ENCODE data around the gene TSPEAR.

Gene TSPEAR

GRCh38 chr21:44456214-44456914 is 255.0 kb downstream of the TSPEAR start:
- no peak for DNase-seq

DNA sequence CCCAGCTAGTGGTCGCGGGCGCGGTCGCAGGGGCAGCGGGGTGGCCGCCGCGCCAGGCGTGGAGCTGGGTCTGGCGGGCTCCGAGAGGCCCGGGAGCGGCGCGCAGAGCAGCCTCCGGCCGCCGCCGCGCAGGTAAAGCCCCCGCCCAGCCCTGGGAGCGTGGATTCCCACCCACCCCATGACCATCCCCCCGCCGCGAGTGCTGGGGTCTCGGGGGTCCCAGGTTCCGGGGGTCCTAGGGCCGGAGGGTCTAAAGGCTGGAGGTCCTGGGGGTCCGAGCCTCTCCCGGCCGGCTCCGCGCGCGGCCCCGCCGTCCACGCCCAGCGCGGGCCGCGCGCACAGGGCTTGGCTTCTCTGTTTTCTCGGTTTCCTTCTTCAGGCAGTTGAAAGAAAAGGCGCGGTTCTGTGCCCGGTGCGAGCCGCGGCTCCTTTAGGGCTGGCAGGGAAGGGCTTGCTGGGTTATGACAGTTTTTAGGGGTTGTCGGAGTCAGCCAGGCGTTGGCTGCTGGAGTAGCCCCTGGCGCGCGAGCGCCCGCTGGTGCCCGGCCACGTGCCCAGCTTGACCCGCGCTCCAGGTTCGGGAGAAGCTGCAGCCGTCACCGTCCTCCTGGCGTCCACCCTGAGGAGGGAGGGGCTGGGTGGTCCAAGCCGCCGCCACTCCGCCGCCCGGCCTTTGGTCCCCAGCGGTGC is 255.7 kb downstream of the TSPEAR start:
- peak; percentile 30 for DNase-seq

- DNase-seq = peak; percentile 83
Observed at GRCh38 chr21:44454747-44455523, 256.4 kb downstream of the TSPEAR start, which contains the start of gene LRRC3. LRRC3 (plus strand) TSS chr21:44455510; CDS start chr21:44456645, 1,135 bp downstream.

- DNase-seq = no peak
Observed at GRCh38 chr21:44454058-44454457, 257.3 kb downstream of the TSPEAR start.

DNA sequence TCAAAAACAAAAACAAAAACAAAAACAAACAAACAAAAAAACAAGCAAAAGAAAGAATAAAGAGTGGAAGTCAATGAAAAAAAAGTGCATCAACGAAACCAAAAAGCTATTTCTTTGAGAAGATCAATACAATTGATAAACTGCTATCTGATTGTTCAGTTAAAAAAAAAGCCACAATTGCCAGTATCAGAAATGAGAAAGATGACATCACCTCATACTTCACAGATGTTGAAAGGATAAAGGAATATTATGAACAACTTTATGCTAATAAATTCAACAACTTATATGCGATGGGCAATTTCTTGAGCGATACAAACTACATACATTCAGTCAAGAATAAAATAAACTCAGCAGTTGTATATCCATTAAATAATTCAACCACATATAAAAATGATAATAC is 258.3 kb downstream of the TSPEAR start:
- no peak for DNase-seq

- DNase-seq = no peak
Observed at GRCh38 chr21:44450999-44451398, 260.4 kb downstream of the TSPEAR start.

- no peak for DNase-seq
Observed at GRCh38 chr21:44450402-44450801, 261.0 kb downstream of the TSPEAR start.

DNA sequence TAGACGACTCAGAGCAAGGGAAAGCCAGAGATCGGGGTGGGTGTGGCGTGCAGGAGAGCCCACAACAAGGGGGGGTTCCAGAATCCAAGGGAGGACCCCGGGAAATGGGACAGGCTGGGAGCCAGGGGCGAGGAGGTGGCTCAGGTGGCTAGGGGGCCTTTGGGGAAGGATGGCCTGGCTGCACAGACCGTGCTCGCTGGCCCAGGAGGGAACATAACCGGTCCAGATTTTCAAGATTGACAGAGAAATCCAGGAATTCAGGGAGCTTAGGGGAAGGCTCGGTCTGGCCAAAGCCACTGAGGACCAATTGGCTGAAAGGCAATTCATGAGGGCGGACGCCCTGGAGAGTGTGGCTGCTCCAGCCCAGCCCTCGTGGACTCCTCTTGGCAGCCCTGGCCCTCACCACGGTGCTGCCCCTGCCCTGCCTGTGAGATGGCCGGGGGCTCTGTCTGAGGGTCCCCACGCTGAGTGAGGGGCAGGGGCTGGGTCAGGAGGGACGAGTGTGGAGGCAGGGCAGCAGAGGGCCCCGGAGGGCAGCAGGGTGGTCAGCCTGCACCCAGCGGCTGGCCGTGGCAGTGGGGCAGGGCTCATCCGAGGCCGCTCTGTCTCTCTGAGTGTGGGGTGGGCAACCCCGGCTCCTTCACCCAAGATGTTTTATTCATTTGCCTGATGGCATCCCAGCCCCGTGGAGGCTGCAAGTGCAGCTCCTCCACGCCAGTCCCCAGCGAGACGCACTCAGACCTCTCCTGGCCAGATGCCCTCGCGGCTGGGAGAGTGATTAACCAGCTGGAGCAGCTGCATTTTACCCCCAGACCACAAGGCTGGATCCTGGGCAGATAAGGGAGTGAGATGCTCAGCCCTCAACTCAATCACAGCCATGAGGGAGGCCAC is 261.7 kb downstream of the TSPEAR start:
- DNase-seq = no peak

DNA sequence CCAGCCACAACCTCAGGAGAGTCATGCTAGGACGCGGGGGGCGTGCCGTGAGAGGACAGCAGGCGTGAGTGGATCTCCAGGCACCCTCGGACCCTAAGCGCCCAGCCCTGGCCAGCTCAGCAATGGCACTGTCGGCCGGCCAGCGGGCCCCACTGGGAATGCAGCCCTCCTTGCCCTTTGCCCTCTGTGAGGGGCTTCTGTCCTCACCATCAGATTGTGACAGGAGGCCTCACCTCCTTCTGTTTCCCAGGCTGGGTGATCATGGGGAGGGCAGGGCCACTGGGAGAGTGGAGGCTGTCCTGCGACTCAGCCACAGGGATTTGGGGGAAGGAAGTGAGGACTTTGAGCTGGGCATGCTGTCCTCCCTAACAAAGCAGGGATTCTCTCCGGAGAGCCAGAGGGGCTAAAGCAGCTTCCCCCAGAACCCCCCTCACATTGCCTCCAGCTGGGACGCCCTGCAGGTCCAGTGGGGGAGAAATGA is 262.7 kb downstream of the TSPEAR start:
- DNase-seq = no peak

Measured in stimulated activated CD4-positive, alpha-beta T cell treated with anti-CD3 and anti-CD28 coated beads, Interleukin-4, amount 100 ng/mL, for 1 hour (primary cell).